Epithelial cell of alveolus of lung (primary cell): Measurements from ENCODE around the gene PLEK2. TPM values are rescaled to one million over a fixed set of nuclear protein-coding genes. Genes with fewer than 3 reads are reported as not detected.

Source experiments
- total RNA-seq: library from RNA; depleted of rRNA; stranded (reverse); fragments of >200 nt; gene quantifications from 2 replicates; pipeline ENCODE4 v1.2.1, GENCODE V29; 2015

Gene PLEK2
- 5.0 and 30.3 TPM in 2 replicates for total RNA-seq

GRCh38 chr14:67411820-67412421, at the start of gene PLEK2:
Gene PLEK2, minus strand, starts transcription at chr14:67412165. Its CDS starts 106 bp downstream, at chr14:67412059.

GRCh38 chr14:67359775-67360469, 52.0 kb downstream of the PLEK2 start, which contains the start of the genes ATP6V1D and EIF2S1:
Gene ATP6V1D, minus strand, starts transcription at chr14:67359804. Its CDS starts 106 bp downstream, at chr14:67359698.
Gene EIF2S1, plus strand, starts transcription at chr14:67360328. Its CDS starts 4,440 bp downstream, at chr14:67364768.

Other genes with a start within 250 kb of the PLEK2 start
- not detected in 2 replicates for gene GARIN2, start 222.7 kb downstream of the PLEK2 start, total RNA-seq
- gene PALS1, start 170.7 kb downstream of the PLEK2 start, total RNA-seq = 8.8 and 10.6 TPM in 2 replicates
- gene ATP6V1D, start 52.4 kb downstream of the PLEK2 start, total RNA-seq = 34.4 and 65.7 TPM in 2 replicates
- gene EIF2S1, start 51.8 kb downstream of the PLEK2 start, total RNA-seq = 75.3 and 128 TPM in 2 replicates
- gene TMEM229B, start 76.6 kb upstream of the PLEK2 start, total RNA-seq = not detected in 2 replicates
- 0.26 and 1.8 TPM in 2 replicates for gene PLEKHH1, start 121.1 kb upstream of the PLEK2 start, total RNA-seq
- gene PIGH, start 188.1 kb upstream of the PLEK2 start, total RNA-seq = 10.3 and 12.1 TPM in 2 replicates
- gene ARG2, start 207.8 kb upstream of the PLEK2 start, total RNA-seq = 0.16 and 2.7 TPM in 2 replicates